Stimulated activated effector memory CD8-positive, alpha-beta T cell treated with anti-CD3 and anti-CD28 coated beads, Interleukin-12 subunit alpha, Interleukin-12 subunit beta, amount 100 ng/mL, for 72 hours (primary cell): ENCODE results near the gene ABCA13.

ENCODE experiments used
- ATAC-seq: fragments of 150-1000 bp; cut with Tn5 transposase; 2 replicates; pipeline ENCODE4 v1.10.0; 2021
- DNase-seq, 2 donors: peaks; one replicate each; pipeline ENCODE4 v3.0.0; 2021 to 2022; ENCODE audit warnings: low spot score in 2 of 2
- H3K27ac Mint-ChIP-seq: one replicate; pipeline ENCODE4 v1.8.0; 2022; ENCODE audit warnings: mild to moderate bottlenecking, mixed read lengths
- H3K36me3 Mint-ChIP-seq: one replicate; pipeline ENCODE4 v1.8.0; 2022; ENCODE audit warnings: mild to moderate bottlenecking, mixed read lengths
- H3K4me1 Mint-ChIP-seq: one replicate; pipeline ENCODE4 v1.8.0; 2022; ENCODE audit warnings: mixed read lengths
- H3K4me3 Mint-ChIP-seq: one replicate; pipeline ENCODE4 v1.8.0; 2022; ENCODE audit warnings: mild to moderate bottlenecking, mixed read lengths
- H3K9me3 Mint-ChIP-seq: one replicate; pipeline ENCODE4 v1.8.0; 2022; ENCODE audit warnings: mixed read lengths

Gene ABCA13

DNA sequence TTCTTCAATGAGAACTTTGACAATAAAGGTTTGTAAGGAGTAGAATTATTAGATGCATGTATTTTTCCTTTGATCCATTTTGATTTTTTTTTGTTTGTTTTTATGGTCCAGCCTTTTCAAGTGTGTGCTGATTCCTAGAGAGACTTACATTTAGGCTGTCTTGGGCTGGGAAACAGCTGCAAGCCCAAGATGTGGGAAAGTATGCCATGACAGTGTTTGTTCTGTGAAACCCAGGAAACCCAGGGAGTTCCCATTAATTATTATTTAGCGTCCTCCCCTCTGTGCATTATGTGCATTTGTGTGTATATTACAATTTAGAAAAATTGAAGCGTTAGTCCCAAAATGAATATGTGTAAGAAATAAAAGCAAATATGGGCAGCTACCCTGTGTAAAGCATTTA, 216.7 kb downstream of the ABCA13 start:
- DNase-seq (no peak), ATAC-seq (no peak)
- Mint-ChIP-seq H3K27ac (no peak overlapping the region), H3K9me3 (peaks cover 3% of the 10 kb centered on the region), H3K36me3 (no peaks in the 10 kb centered on the region), H3K4me3 (no peak overlapping the region), H3K4me1 (no peaks in the 10 kb centered on the region)

DNA sequence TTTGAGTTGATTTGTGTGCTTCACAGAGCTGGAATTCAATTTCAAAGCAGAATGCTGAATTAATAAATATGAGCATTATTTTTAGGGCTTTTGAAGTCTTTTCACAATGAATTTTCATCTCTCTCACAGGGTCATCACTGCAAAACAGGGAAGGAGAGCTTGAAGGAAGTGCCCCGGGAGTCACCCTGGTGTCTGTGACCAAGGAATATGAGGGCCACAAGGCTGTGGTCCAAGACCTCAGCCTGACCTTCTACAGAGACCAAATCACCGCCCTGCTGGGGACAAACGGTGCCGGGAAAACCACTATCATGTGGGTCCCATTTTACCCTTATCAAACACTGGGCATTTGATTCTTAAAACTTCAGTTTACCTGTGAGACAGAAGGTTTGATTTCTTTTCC, 217.7 kb downstream of the ABCA13 start:
- no peak for ATAC-seq
- Mint-ChIP-seq H3K9me3 (peaks cover 5% of the 10 kb centered on the region), H3K4me3 (no peak overlapping the region), H3K4me1 (no peaks in the 10 kb centered on the region), H3K27ac (no peak overlapping the region), H3K36me3 (no peaks in the 10 kb centered on the region)
- no peak for DNase-seq

DNA sequence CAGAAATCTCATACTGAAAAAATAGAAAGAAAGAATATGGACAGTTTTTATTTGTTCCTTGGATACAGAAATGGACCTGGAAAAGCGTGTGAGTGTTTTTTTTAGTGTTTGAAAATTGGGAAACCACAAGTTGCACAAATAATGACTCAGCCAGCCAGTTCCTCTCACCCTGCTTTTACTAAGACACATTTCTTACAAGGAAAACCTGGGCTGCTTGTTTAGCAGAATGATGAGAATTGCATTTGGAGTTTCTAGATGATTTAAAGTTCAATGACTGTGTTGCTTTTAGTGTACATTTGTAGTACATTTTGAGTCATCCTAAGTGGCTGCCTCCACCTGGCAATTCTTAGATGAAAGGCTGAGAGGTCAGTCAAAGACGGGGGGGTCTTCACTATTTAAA, 218.7 kb downstream of the ABCA13 start:
- H3K36me3 Mint-ChIP-seq: no peaks in the 10 kb centered on the region
- peaks cover 11% of the 10 kb centered on the region for H3K9me3 Mint-ChIP-seq
- H3K27ac Mint-ChIP-seq: no peak overlapping the region
- H3K4me1 Mint-ChIP-seq: no peaks in the 10 kb centered on the region
- ATAC-seq (no peak), DNase-seq (no peak)
- no peak overlapping the region for H3K4me3 Mint-ChIP-seq

DNA sequence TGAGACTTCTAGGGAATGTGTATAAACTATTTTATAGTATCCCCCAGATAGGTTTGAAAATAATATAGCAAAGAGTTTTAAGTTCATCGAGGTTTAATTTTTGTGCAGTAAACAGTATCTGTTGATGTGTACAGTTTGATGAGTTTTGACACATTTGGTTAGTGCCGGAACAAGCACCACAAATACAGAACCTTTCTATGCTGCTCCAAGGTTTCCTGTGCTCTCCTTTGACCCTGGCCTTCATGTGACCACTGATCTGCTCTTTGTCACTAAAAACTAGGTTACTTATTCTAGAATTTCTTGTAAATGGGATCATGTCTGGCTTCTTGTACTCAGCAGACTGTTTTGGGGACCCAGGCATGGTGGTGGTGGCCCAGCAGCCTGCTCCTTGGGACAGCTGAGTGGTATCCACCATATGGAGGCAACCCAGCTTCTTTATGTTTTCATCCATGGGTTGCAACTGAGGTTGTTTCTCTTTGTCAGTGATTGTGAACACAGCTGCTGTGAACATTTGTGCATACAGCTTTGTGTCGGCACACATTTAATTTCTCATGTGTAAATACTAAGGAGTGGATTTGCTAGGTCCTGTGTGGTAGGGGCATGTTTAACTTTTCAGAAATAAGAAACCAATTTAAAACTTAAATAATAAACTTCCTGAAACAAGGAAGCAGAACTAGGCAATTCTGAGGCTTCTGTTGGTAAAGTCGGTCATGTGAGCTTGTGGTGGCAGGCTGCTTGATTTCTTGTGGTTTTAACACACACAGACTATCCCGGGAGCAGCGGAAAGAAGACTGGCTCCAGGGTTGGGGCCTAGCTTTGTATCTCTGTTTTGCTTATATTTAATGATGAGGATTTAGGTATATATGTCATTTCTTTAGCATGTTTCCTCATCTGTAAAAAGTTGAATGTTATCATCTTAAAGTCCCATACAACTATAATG, 219.4 kb downstream of the ABCA13 start:
- H3K36me3 Mint-ChIP-seq: no peaks in the 10 kb centered on the region
- peaks cover 11% of the 10 kb centered on the region for H3K9me3 Mint-ChIP-seq
- DNase-seq: no peak
- ATAC-seq: no peak
- H3K4me3 Mint-ChIP-seq: no peak overlapping the region
- H3K4me1 Mint-ChIP-seq: no peaks in the 10 kb centered on the region
- no peak overlapping the region for H3K27ac Mint-ChIP-seq

DNA sequence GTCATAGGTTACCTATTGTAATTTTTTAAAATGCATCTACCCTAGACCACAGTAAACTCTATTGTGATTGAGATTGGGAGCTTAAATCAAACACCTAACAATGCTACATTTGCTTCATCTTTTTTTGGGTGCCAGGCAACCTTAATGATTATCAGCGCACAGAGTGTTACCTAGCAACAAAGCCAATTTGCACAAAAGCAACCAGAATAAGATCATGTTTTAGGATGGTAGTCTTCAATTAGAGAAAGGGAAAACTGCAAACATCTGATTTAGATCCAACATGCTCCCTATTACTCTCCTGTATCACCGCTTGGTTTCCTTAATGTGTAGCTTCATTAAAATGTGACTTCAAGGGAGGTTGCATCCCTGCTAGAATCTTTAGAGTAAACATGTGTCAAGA, 226.9 kb downstream of the ABCA13 start:
- Mint-ChIP-seq H3K36me3 (no peaks in the 10 kb centered on the region), H3K9me3 (peaks cover 6% of the 10 kb centered on the region), H3K27ac (no peak overlapping the region), H3K4me1 (no peaks in the 10 kb centered on the region), H3K4me3 (no peak overlapping the region)
- no peak for DNase-seq
- ATAC-seq: no peak

DNA sequence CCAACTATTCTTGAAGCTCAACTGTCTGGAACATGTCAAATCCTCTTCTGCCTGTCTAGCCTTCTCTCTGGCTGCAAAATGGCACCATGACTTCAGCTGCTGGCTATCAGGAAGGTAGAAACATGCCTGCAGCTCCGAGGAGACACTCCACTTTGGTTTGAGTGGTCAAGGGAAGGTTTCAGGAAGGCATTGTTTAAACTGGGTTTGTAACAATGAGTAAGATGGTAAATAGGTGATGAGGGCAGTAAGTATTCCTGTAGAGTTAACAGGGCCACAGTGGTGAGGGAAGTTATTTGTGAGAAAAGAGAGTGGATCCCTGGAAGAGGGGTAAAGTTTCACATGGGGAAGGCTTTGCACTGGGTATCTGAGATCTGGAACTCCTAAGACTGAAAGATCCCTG, 231.5 kb downstream of the ABCA13 start:
- no peak for DNase-seq
- H3K9me3 Mint-ChIP-seq: no peaks in the 10 kb centered on the region
- no peaks in the 10 kb centered on the region for H3K4me1 Mint-ChIP-seq
- no peak for ATAC-seq
- no peak overlapping the region for H3K4me3 Mint-ChIP-seq
- H3K27ac Mint-ChIP-seq: no peak overlapping the region
- no peaks in the 10 kb centered on the region for H3K36me3 Mint-ChIP-seq

DNA sequence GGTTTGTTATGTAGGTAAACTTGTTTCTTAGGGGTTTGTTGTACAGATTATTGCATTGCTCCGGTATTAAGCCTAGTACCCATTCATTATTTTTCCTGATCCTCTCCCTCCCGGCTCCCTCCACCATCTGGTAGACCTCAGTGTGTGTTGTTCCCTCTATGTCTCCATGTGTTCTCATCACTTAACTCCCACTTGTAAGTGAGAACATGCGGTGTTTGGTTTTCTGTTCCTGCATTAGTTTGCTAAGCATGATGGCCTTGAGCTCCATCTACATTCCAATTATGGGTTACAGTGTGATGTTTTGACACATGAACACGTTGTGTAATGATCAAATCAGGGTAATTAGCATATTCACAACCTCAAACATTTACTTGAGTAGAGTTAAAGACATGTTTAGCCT, 237.5 kb downstream of the ABCA13 start:
- ATAC-seq: no peak
- Mint-ChIP-seq H3K4me3 (no peak overlapping the region), H3K4me1 (peaks cover 6% of the 10 kb centered on the region), H3K36me3 (no peaks in the 10 kb centered on the region), H3K27ac (no peak overlapping the region), H3K9me3 (no peaks in the 10 kb centered on the region)
- no peak for DNase-seq

DNA sequence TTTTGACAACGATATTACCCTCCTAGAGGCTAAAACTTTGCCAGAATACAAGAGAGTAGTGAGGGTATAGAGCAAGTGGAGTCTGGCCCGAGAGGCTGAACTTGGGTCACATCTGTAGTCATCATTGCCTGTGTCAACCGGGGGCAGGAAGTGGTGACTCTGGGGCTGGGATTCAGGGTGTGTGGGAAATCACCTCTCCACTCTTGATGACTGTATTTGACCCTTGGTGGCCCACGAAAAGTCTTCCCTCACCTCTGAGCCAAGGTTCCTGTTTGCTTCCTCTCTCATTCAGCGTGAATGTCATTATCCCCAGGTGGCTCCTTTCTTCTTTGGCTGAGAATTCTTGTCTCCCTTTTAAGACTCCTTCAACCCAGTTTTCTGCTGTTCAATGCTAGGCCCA, 240.4 kb downstream of the ABCA13 start:
- Mint-ChIP-seq H3K36me3 (no peaks in the 10 kb centered on the region), H3K4me1 (peaks cover 6% of the 10 kb centered on the region), H3K27ac (no peak overlapping the region), H3K9me3 (no peaks in the 10 kb centered on the region), H3K4me3 (no peak overlapping the region)
- DNase-seq: no peak
- peak; percentile 82 for ATAC-seq

DNA sequence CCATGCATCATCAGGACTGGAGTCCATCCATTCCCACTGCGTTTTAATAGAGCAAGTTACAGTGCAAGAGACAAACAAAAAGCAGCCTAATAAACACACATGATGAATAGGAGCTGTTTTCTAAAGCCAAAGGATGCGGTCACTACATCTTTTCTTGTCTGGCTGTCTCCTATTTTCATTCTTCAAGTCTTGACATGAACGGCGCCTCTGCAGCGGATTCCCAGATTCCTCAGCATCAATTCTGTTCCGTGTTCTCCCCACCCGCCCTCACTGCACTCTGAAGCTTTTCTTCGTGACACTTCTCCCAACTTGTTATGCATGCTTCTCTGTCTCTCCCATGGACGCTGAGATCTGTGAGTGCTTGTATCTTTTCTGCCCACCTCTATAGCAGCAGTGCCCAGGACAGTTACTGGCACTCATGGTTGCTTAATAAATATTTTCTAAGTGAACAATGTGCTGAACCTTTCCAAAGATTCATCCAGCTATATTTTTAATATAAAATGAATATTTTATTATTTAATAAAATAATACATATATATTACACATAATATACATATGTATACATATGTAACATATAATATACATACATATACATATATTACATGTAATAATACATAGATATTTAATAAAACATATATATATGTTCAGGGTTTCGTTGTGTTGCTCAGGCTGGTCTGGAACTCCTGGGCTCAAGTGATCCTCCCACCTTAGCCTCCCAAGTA, 242.9 kb downstream of the ABCA13 start:
- Mint-ChIP-seq H3K4me1 (peaks cover 6% of the 10 kb centered on the region), H3K4me3 (no peak overlapping the region), H3K9me3 (no peaks in the 10 kb centered on the region), H3K36me3 (no peaks in the 10 kb centered on the region), H3K27ac (no peak overlapping the region)
- DNase-seq: no peak
- no peak for ATAC-seq

DNA sequence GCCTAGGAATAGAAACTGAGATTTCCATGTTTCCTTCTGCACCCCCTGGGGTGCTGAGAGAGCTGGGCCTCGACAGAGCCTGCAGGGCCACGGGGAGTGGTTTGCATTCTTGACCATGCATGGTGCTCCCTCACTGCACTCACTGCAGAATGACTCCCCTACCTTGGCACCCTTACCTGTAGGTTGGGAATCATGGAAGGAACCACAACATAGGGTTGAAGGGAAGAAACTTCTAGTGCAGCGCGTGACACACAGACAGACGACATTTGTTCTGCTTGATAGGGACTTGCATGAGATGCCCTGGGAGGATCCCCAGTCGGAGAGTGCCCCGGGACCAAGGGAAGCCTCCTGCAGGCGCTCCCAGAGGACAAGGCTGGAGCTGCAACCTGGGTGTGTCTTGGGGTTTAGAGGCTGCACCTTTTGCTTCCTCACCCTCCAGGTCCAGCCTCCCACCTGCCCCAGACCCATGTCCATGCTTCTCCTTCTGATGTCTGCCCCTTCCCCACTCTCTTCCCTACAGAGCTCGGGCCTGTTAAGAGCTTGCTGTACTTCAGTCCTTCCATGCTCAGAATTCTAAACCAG, 245.2 kb downstream of the ABCA13 start:
- Mint-ChIP-seq H3K9me3 (no peaks in the 10 kb centered on the region), H3K4me1 (peaks cover 6% of the 10 kb centered on the region), H3K4me3 (no peak overlapping the region), H3K27ac (no peak overlapping the region), H3K36me3 (no peaks in the 10 kb centered on the region)
- ATAC-seq (no peak), DNase-seq (no peak)

DNA sequence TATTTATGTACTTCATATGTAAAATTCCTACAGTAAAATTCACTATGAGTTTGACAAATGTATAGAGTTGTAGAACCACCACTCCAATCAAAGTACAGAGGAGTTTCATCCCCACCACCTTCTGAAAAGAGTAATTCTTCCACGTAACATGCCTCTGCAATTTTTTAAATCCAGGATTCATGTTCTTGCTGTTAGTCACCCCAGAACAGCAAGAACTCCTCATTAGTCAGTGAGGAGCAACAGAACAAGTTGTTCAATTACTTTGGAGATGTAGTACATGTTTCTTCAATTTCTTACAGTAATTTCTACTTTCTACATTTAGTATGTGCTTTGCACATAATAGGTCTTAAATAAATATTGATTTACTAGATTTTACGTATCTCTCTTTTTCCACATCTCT, 248.1 kb downstream of the ABCA13 start:
- no peak overlapping the region for H3K27ac Mint-ChIP-seq

DNA sequence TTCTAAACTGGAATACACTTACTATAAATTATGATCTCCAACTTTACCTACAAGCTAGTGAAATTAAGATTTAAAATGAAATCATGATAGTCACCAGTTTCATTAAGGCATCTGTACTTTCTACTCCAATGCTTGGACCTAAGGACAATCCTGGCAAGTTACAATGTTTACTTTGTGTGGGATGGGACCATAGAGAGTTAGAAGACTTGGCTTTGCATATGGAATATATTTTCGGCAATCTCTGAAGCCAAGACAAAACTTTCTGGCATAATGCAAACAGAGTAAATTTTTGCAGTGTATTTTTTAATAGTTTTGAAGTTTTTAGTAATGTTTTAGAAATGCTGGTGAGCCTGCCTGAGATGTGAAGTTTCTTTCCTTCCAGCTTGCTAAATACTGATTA, 248.9 kb downstream of the ABCA13 start:
- ATAC-seq (no peak), DNase-seq (no peak)
- Mint-ChIP-seq H3K9me3 (no peaks in the 10 kb centered on the region), H3K36me3 (no peaks in the 10 kb centered on the region), H3K4me3 (no peak overlapping the region), H3K4me1 (no peaks in the 10 kb centered on the region), H3K27ac (no peak overlapping the region)

More for the DNA sequence above, 248.1 kb downstream of the ABCA13 start:
- ATAC-seq (no peak), DNase-seq (no peak)
- H3K9me3 Mint-ChIP-seq: no peaks in the 10 kb centered on the region
- H3K4me3 Mint-ChIP-seq: no peak overlapping the region
- H3K4me1 Mint-ChIP-seq: no peaks in the 10 kb centered on the region
- H3K36me3 Mint-ChIP-seq: no peaks in the 10 kb centered on the region

DNA sequence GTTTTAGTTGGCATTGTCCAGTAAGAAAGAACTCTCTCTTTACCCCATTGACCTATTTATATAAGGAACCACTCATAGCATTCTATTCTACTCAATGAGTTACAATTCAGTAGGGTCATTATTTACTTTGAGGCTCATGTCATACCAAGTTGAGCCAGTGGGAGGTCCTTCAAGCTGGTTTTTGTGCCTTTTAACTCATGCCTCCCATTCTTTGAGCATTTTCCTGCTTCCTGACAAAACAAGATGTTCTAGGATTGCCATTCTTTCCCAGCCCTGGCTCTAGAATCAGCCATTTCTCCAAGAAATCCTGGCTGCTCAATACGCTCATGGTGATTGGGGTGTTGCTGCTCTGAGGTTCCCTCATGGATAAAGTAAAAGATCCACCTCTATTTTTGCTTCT, 250.1 kb downstream of the ABCA13 start:
- H3K4me3 Mint-ChIP-seq: no peak overlapping the region
- H3K36me3 Mint-ChIP-seq: no peaks in the 10 kb centered on the region
- no peak for ATAC-seq
- H3K27ac Mint-ChIP-seq: no peak overlapping the region
- H3K4me1 Mint-ChIP-seq: no peaks in the 10 kb centered on the region
- H3K9me3 Mint-ChIP-seq: no peaks in the 10 kb centered on the region
- no peak for DNase-seq

DNA sequence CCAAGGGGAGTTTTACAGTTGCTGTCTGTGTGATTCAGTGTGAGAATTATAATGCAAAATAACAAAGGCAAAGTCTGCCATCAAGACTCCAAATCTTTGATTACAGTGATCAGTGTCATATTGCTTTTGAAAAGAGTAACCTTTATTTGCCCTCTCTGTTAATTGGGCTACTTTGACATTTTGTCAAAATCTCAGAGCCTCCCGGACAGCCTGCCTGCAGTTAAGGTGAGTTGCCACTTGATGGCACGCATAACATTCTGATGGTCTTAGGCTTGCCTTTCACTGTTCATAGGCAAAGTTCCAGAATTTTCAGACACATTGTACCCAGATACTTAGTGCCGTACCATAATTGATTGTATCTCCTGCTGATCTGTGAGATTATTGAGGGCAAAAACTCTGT, 253.5 kb downstream of the ABCA13 start:
- Mint-ChIP-seq H3K27ac (no peak overlapping the region), H3K36me3 (no peaks in the 10 kb centered on the region), H3K4me1 (no peaks in the 10 kb centered on the region), H3K9me3 (no peaks in the 10 kb centered on the region), H3K4me3 (no peak overlapping the region)
- ATAC-seq: no peak
- DNase-seq: no peak

DNA sequence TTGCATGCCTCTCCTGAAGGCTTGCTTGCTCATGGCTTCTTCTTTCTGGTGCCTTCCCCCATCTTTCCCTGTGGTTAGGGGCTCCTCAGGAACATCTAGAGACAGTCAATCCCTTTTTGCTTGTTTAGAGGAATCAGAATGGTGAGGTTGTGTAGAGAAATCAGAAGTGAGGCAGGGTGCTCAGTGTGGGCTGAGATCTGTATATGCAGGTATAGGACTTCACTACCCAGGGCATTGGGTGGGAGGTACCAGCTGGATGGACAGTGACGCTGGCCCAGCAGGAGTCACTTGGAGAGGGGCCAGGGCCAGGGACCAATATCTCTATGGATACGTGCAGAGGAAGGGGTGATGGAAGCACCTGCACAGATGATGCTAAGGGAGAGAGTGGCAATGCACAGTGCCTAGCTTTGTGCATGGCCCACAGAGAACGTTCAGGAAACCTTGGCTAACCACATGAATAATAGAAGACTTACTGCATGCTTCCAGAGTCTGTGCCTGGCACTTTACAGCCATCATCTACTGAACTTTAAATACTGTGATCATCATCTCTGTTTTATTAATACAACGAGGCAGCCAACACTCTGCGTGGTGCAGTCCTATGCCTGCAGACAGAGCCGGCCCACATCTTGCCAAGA, 255.2 kb downstream of the ABCA13 start:
- Mint-ChIP-seq H3K4me1 (no peaks in the 10 kb centered on the region), H3K27ac (no peak overlapping the region), H3K9me3 (no peaks in the 10 kb centered on the region), H3K36me3 (no peaks in the 10 kb centered on the region), H3K4me3 (no peak overlapping the region)
- peak; percentile 32 for ATAC-seq
- no peak for DNase-seq
